ENCODE data around the gene KANK4. TPM values are rescaled to one million over a fixed set of nuclear protein-coding genes. Genes with fewer than 3 reads are reported as not detected.

KANK4 gene
- total and polyA plus RNA-seq, 9 donors = 0.05 to 0.83 (median 0.19) TPM; not detected in 1

DNA sequence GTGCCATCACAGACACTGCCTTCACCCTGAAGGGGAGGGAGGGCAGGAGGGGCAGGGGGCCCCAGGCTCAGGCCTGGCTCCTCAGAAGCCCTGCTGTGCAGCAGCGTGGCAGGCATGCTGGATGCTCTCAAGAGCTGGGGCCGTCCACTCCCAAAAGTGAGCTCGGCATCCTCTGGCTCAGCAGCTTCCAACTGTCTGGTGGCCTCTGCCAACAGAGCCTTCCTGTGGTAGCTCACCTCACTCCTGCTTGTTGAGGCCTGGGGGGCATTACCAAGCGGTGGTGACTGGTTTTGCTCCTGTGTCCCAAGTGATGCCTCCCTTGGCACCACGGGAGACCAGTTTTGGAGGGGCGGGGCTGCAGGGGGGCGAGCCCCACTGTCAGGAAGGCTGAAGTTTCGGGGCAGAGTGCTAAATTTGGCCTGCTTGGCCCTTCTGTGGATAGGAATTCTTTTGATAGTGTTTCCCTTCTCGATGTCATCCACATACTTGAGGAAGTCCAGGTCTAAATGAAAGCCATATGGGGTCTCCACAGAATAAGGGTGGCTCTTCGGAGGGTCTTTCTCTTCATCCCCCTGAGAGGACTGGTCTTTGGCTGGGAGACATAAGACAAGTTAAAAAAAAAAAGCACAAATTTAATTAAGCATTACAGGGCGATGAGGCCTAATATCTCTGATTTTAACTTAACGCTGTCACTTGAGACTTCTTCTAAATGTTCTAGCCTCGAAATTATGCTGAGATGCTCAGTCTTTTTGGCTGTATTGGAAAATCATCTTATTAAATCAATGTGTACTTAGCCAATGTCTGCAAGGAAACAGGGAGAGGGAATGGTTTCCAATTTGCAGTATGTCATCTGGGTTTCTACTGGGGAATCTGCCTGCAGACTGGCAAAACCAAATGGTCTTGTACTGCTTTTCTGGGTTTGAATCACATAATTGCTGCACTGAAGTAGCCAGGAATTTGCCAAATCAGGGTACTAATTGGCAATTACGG is 44.4 kb downstream of the KANK4 start:
- DNase-seq = no peak
- WGBS, 3 donors = 82 to 84% (median 83%) methylated on average over 14 of the region's 14 CpGs
- Histone ChIP-seq H3K27me3 (no peaks in the 10 kb centered on the region), H3K27ac (no peak overlapping the region), H3K4me1 (ENCODE audit: insufficient read depth) (no peaks in the 10 kb centered on the region), H3K9me3 (no peaks in the 10 kb centered on the region), H3K4me3 (no peak overlapping the region), H3K36me3 (no peaks in the 10 kb centered on the region)
- TF ChIP-seq, protein P1, sequence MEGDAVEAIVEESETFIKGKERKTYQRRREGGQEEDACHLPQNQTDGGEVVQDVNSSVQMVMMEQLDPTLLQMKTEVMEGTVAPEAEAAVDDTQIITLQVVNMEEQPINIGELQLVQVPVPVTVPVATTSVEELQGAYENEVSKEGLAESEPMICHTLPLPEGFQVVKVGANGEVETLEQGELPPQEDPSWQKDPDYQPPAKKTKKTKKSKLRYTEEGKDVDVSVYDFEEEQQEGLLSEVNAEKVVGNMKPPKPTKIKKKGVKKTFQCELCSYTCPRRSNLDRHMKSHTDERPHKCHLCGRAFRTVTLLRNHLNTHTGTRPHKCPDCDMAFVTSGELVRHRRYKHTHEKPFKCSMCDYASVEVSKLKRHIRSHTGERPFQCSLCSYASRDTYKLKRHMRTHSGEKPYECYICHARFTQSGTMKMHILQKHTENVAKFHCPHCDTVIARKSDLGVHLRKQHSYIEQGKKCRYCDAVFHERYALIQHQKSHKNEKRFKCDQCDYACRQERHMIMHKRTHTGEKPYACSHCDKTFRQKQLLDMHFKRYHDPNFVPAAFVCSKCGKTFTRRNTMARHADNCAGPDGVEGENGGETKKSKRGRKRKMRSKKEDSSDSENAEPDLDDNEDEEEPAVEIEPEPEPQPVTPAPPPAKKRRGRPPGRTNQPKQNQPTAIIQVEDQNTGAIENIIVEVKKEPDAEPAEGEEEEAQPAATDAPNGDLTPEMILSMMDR (IDR thresholded peaks at IDR 0.05) = no peak
- TF ChIP-seq EP300 (IDR thresholded peaks at IDR 0.05) (no peak), POLR2A (IDR thresholded peaks at IDR 0.05) (no peak)
- intact Hi-C loops (cut with DNase I) = no loop called here

DNA sequence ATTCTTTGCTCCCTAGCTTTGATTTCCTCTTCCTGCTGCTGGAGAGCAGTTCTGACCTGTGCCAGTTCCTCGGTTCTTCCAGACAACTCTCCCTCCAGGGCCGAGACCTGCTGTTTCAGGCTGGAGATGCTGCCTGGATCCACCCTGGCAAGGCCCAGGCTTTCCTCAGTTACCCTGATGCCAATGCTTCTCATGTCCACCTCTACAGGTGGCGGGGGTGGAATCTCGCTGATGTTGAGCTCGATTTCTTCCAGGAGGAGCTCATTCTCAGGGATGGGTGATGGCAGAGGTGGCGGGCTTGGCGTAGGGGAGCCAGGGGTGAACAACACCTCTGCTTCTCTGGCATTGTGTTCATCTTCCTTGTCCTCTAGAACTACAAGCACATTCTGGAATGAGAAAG is 45.3 kb downstream of the KANK4 start:
- H3K4me3 ChIP-seq = no peak overlapping the region
- 94 to 95% (median 95%) methylated on average over 7 of the region's 7 CpGs for WGBS, 3 donors
- no peak overlapping the region for H3K27ac ChIP-seq
- no peaks in the 10 kb centered on the region for H3K36me3 ChIP-seq
- intact Hi-C loops (cut with DNase I) = no loop called here
- DNase-seq = no peak
- H3K9me3 ChIP-seq = no peaks in the 10 kb centered on the region
- H3K27me3 ChIP-seq = no peaks in the 10 kb centered on the region
- no peaks in the 10 kb centered on the region for H3K4me1 ChIP-seq (ENCODE audit: insufficient read depth)
- TF ChIP-seq, protein P1 (IDR thresholded peaks at IDR 0.05) = no peak
- TF ChIP-seq POLR2A (IDR thresholded peaks at IDR 0.05) = no peak
- TF ChIP-seq EP300 (IDR thresholded peaks at IDR 0.05) = no peak

- WGBS, 3 donors = 66 to 77% (median 71%) methylated on average over 13 of the region's 13 CpGs
- no peak for DNase-seq
- Histone ChIP-seq H3K27me3 (no peaks in the 10 kb centered on the region), H3K36me3 (no peaks in the 10 kb centered on the region), H3K4me1 (ENCODE audit: insufficient read depth) (no peaks in the 10 kb centered on the region), H3K9me3 (no peaks in the 10 kb centered on the region), H3K4me3 (no peak overlapping the region), H3K27ac (no peak overlapping the region)
- intact Hi-C loops (cut with DNase I) = no loop called here
- TF ChIP-seq POLR2A (IDR thresholded peaks at IDR 0.05) (no peak), EP300 (IDR thresholded peaks at IDR 0.05) (no peak)
- TF ChIP-seq, protein P1 (IDR thresholded peaks at IDR 0.05) = no peak
These were observed 47.1 kb downstream of the KANK4 start for GRCh38 chr1:62271948-62272728.

GRCh38 chr1:62271134-62271533 is 48.1 kb downstream of the KANK4 start:
- intact Hi-C loops (cut with DNase I) = no loop called here
- Histone ChIP-seq H3K27me3 (no peaks in the 10 kb centered on the region), H3K4me3 (no peak overlapping the region), H3K27ac (no peak overlapping the region), H3K4me1 (ENCODE audit: insufficient read depth) (no peaks in the 10 kb centered on the region), H3K36me3 (no peaks in the 10 kb centered on the region), H3K9me3 (no peaks in the 10 kb centered on the region)
- 53 to 54% (median 53%) methylated on average over 7 of the region's 7 CpGs for WGBS, 3 donors
- TF ChIP-seq, protein P1 (IDR thresholded peaks at IDR 0.05) = no peak
- TF ChIP-seq POLR2A (IDR thresholded peaks at IDR 0.05) = no peak
- TF ChIP-seq EP300 (IDR thresholded peaks at IDR 0.05) = no peak
- no peak for DNase-seq
